Activated T-cell treated with anti-CD3 and anti-CD28 coated beads for 48 hours (primary cell): Measurements from ENCODE around the gene DNAI2.
A peak's percentile ranks its signal among the peaks of the same experiment; 100 is the strongest.

Experiments used
- DNase-seq: peaks from one replicate; pipeline ENCODE4 v3.0.0-alpha.2; 2020; ENCODE audit warnings: low read depth

The DNAI2 gene

DNA sequence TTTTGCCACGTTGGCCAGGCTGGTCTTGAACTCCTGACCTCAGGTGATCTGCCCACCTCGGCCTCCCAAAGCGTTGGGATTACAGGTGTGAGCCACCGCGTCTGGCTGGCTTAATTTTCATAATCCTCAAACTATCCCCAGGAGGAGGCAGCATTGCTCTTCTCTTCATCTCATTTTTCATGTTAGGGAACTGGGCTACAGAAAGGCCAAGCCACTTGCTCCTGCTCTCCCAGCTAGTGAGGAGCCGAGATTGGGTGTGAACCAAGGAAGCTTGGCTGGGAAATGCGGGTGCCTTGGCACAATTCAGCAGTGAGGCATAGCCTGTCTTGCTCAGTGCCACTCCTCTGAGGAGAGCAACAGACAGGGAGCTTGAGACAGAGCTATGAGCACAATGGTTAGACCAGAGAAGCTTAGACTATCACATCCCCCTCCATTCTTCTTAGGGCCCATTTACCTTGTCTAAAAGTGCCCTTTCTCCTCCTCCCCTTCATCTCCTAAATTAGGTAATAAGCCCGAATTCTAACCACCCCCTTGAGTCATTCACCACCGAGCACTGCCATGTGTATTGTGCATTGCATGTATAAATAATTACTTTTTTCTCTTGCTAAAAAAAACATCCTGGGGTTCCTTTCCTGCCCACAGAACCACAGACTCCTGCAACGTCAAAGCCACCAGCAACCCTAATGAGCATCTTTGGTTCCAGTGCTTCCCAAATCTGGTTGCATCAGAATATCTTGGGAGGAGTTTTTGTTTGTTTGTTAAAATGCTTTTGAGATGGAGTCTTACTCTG lies 32.0 kb downstream of the DNAI2 start:
- DNase-seq, result no peak

- no peak for DNase-seq
Measured at GRCh38 chr17:74307984-74308773, 34.1 kb downstream of the DNAI2 start.

GRCh38 chr17:74309902-74310301 lies 35.9 kb downstream of the DNAI2 start:
- no peak for DNase-seq

- DNase-seq, result no peak
Measured at GRCh38 chr17:74314877-74315276, 40.8 kb downstream of the DNAI2 start.

GRCh38 chr17:74316220-74316619 lies 42.2 kb downstream of the DNAI2 start:
- no peak for DNase-seq

- DNase-seq, result no peak
Measured at GRCh38 chr17:74317071-74317470, 43.0 kb downstream of the DNAI2 start.

- no peak for DNase-seq
Measured at GRCh38 chr17:74318391-74318790, 44.4 kb downstream of the DNAI2 start.

DNA sequence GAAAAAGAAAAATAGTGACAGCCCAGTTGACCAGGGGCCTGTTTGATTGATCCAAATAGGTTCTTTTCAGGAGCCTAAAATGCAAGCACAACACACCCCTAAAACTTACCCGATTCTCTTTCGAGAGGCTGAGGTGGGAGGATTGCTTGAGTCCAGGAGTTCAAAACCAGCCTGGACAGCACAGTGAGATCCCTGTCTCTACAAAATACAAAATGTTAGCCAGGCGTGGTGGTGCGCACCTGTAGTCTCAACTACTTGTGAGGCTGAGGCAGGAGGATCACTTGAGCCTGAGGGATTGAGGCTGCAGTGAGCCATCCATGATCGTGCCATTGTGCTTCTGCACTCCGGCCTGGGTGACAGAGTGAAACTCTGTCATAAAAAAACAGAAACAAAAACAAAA lies 50.5 kb downstream of the DNAI2 start:
- no peak for DNase-seq

DNA sequence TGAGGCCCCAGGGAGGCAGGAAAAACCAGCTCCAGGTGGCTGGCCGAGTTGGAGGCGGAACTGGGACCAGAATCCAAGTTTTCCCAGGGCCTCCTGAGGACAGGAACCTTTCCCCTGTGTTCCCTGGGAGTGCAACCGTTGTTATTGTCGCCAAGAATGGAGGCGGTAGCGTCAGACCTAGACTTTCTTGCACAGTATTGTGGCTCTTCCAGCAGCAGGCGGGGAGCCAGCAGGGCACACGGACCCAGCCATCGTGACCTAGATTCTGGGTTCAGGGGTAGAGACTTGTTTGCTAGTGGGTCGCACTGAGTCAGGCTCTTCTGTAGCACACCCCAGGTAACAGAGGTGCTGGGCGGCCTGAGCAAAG lies 51.3 kb downstream of the DNAI2 start:
- no peak for DNase-seq

GRCh38 chr17:74325743-74326379 lies 51.8 kb downstream of the DNAI2 start, which contains the start of gene KIF19:
Gene KIF19, plus strand, starts transcription at chr17:74326226. Its CDS starts 124 bp downstream, at chr17:74326350.
- peak; percentile 65 for DNase-seq

- DNase-seq, result no peak
Measured at GRCh38 chr17:74326506-74326905, 52.5 kb downstream of the DNAI2 start.

DNA sequence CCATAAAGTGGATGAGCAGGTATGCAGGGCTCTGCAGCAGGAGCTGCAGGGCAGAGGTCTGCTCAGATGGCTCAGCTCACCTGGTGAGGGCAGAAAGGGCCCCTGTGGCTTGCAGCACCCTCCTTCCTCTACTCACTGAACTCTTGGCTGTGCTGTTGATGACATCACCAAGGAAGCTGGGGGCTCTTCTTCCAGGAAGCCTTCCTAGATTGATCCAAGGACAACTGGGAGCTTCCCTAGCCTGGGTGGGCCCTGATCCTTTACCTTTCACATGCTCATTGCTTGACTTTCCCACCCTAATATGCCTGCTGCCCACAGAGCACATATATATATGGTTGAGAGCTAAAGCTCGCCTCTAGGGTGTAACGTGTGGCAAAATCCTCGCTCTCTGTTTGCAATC lies 54.5 kb downstream of the DNAI2 start:
- no peak for DNase-seq

GRCh38 chr17:74329378-74329777 lies 55.3 kb downstream of the DNAI2 start:
- no peak for DNase-seq

DNA sequence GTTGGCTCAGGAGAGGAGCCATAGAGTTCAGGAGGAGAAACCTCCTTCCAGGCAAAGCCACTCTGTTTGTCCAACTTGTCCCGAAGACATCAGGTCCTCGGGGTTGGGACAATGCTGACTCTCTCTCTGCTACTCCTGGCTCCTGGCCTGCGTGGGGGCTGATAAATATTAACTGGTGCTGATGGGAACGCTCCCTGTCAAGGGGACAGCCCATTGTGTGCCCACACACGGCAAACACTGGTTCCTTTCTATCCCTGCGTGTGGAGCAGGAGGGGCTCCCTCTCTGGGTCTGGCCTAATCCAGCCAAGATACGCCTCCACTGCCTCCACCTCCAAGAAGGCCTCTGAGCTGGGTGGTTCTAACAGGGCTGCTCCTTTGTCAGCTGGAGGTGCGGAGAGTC lies 56.4 kb downstream of the DNAI2 start:
- DNase-seq, result no peak

GRCh38 chr17:74332017-74332650 lies 58.1 kb downstream of the DNAI2 start:
- no peak for DNase-seq

GRCh38 chr17:74332763-74333283 lies 58.8 kb downstream of the DNAI2 start:
- DNase-seq, result no peak

DNA sequence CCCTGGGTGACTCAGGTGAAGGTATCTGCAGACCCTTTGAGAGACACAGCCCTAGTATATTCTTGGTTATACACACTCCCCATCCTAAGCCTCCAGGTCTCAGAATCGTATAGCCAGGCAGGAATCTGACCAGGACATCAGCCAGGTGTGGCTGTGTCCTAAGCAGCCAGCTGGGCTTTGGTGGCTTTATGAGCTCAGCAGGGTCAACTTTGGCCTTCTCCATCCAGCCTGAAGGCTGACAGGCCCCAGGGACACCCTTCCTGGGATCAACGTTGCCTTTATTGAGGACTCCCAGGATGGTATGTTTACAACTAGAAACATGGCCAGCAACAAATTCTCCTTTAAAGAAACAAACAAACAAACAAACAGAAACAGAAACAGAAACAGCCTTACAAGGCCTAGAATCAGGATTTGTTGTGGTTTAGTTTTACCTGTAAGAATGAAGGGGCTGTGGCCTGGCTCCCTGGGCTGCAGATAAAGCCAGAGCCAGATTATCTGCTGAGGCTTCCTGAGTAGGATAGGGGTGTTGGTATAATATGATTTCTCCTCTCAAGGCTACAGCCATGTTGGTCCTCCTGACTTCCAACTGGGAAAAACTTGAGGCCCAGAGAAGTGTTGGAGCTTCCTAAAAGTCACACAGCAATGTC lies 60.5 kb downstream of the DNAI2 start:
- no peak for DNase-seq

- DNase-seq, result no peak
Measured at GRCh38 chr17:74335529-74336062, 61.6 kb downstream of the DNAI2 start.

DNA sequence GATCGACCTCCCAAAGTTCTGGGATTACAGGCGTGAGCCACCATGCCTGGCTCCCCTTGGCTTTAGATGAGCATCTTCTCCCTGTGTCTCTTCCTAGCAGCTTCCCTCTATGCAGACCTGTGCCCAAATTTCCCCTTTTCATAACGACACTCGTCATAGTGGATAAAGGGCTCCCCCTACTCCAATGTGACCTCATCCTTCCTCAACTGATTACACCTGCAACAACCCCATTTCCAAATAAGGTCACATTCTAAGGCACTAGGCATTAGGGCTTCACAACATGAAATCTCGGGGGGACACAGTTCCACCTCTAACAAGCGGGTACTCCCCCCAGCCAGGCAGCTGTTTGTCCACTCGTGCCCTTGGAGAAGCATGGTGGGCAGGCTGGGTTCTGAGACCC lies 62.3 kb downstream of the DNAI2 start:
- DNase-seq, result no peak

DNA sequence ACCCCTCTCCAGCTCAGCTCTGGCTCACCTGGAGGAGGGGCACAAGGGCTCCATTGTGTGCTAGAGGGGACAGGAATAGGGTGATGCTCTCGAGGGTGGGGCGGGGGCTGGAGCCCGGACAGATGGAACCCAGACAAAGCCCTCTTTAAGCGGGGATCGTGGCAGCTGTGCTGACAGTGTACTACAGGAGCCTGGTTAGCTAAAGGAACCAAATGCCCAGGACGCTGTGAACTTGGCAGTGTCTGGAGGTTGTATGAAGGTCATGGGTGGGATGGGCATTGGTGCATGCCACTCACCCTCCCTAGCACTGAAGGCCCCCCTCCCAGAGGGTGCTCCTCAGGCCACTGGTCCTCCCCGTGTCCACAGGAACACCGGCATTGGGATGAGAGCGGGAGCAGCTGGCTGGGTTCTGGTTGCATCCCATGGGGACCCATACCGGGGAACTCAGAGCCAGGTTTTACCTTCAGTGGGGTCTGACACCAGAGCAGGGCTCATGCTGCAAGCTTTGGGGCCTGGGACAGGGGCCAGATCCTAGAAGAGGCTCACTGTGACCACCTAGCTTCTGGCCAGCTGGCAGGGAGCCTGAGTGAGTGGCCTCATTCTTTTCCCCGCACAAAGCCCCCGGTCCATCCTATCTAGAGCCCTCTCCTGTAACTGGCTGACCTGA lies 63.9 kb downstream of the DNAI2 start:
- no peak for DNase-seq
